PFSK-1 (cell line): ENCODE data around the gene SLC25A24.

Source experiments
- POLR2AphosphoS5 ChIP-seq: IDR thresholded peaks from 2 replicates; pipeline ENCODE4 v1.6.1; 2012; ENCODE audit warnings: low read depth, mild to moderate bottlenecking, control low read depth, low read length, moderate library complexity
- TAF1 ChIP-seq: IDR thresholded peaks from 2 replicates; pipeline ENCODE4 v1.6.1; 2012; ENCODE audit warnings: low read length, control low read depth, borderline replicate concordance; ENCODE audit not compliant: insufficient read depth
- TF ChIP-seq, protein P1 (sequence below), 2 experiments: IDR thresholded peaks; 2 replicates each; pipeline versions ENCODE4 v1.6.1 to v1.8.0; 2011 to 2012; ENCODE audit warnings: low read depth in 2 of 2, low read length in 2 of 2, control low read depth in 1 of 2, inconsistent platforms in 1 of 2, mild to moderate bottlenecking in 1 of 2, moderate library complexity in 1 of 2; ENCODE audit not compliant: insufficient read depth in 1 of 2

DNA sequence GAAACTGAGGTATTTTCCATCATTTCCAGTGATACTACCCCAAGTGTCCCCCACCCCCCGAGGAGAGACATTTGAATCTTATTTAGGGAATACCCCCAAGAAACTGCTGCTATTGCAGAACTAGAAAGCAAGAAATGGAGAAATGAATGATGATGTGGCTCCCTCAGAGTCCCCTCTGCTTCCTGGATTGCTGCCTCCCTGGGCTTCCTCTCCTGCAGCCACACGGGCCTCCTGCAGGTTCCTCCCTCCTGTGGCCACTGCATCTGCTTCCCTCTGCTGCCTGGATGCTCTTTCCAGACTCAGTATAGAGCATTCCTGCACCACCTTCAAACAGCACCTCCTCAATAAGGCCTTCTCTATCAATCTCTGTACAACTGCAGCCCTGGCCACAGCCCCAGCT is 69.3 kb downstream of the SLC25A24 start:
- TF ChIP-seq, protein P1, sequence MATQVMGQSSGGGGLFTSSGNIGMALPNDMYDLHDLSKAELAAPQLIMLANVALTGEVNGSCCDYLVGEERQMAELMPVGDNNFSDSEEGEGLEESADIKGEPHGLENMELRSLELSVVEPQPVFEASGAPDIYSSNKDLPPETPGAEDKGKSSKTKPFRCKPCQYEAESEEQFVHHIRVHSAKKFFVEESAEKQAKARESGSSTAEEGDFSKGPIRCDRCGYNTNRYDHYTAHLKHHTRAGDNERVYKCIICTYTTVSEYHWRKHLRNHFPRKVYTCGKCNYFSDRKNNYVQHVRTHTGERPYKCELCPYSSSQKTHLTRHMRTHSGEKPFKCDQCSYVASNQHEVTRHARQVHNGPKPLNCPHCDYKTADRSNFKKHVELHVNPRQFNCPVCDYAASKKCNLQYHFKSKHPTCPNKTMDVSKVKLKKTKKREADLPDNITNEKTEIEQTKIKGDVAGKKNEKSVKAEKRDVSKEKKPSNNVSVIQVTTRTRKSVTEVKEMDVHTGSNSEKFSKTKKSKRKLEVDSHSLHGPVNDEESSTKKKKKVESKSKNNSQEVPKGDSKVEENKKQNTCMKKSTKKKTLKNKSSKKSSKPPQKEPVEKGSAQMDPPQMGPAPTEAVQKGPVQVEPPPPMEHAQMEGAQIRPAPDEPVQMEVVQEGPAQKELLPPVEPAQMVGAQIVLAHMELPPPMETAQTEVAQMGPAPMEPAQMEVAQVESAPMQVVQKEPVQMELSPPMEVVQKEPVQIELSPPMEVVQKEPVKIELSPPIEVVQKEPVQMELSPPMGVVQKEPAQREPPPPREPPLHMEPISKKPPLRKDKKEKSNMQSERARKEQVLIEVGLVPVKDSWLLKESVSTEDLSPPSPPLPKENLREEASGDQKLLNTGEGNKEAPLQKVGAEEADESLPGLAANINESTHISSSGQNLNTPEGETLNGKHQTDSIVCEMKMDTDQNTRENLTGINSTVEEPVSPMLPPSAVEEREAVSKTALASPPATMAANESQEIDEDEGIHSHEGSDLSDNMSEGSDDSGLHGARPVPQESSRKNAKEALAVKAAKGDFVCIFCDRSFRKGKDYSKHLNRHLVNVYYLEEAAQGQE (IDR thresholded peaks at IDR 0.05; ENCODE audit: insufficient read depth in 1 of 2, low read depth in 2 of 2, low read length in 2 of 2): no peak
- TF ChIP-seq POLR2AphosphoS5 (no peak), TAF1 (no peak)
